ENCODE data around the gene KCNA4.
"Not testable (repeated sequence)": the region's sequence is repeated elsewhere in the genome, so short reads cannot be mapped to it uniquely, and the experiment has no call there.

Gene KCNA4
- 0 reads per million in 2 donors for total RNA-seq

DNA sequence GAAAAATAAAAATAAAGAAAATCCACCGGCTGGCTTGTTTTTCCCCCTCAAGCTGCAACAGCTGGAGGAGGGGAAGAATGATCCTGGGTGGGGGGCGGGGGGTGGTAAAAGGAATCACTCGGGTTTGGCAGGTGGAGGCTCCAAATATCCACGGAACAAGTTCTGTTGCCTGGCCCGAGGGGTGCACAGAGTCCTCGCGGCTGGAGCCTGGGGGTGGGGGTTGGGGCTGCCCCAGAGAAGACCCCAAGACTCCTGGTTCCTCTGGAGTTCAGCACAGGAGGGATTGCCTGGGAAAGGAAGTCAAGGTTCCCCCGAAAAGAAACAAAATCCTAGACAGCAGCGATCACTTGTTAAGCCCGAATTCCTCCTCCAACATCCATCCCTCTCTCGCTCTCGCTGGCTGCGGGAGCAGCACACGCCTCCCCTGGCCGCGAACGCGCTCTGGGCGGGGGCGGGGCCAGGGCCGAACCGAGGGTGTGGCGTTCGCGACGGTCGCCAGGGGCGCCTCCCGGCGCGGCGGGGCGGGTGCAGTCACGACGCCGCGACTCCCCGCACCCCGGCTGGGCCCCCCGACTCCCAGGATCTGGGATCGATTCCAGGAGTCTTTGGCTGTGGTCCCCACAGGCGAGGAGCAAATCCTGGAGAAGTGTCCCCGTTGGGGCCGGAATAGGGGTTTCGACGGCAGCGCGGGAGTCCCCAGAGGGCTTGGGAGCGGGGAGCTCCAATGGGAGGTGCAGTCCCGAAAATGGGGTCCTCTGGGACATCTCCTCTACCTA, at the start of gene KCNA4:
TSS of gene KCNA4 (minus strand) at position 443 of the 776 bp plus-strand sequence. CDS start 4,352 bp downstream, outside the sequence.
- DNase-seq: no peak

DNA sequence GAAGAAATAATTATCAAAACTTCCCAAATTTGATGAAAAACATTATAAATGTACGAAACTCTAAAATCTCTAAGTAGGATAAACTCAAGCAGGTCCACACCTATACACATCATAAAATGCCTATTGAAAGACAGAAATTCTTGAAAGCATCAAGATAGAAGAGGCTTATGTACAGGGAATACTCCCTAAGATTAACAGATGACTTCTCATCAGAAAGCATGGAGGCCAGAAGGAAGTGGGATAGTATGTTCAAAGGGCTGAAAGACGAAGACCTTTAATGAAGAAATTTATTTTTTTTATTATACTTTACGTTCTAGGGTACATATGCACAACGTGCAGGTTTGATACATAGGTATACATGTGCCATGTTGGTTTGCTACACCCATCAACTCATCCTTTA, 45.3 kb upstream of the KCNA4 start:
- DNase-seq: no peak

DNA sequence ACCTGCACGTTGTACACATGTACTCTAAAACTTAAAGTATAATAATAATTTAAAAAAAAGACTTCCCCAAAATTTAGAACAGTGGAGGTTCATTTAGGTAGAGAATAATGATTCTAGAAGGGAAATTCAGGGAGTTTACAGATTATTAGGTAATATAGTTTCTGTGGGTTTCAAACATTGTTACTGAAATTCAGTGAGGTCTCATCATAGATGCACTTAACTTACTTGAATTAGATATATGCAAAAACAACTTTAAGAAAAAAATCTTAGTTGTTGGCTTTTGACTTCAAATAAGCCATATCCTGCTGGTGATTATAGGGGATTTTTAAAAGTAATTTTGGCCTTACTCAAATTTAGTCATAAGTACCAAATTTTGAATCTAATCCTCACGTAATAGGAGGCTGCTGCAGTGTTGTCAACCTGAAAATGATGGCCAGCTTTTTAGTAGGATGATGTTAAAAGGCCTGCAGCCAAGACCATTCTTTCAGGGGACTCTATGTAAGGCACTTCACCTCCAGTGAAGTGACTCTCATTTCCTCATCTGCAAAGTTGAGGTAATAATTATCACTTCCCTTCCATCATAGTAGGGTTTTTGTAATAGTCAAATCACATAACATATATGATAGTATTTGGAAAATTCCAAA, 42.5 kb upstream of the KCNA4 start:
- DNase-seq: no peak

GRCh38 chr11:30049214-30049613, 32.4 kb upstream of the KCNA4 start:
- DNase-seq: no peak

DNA sequence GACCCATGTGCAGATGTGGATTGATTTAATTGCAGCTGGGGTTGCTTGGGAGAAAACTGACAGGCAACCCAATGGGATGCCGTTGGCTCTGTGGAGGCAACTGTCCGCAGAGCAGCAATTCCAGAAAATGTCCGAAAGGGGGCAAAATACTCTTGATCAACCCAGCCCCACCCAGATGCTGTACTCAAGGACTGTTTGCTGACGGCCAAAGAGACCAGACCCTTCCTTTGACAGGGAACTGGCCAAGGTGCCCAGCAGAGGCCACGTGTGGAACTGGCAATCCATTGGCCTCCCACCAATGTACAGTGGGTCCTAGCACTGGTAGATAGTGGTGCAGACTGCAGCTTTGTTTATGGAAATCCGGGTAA, 29.7 kb upstream of the KCNA4 start:
- DNase-seq: no peak

GRCh38 chr11:30045921-30046577, 29.2 kb upstream of the KCNA4 start:
- DNase-seq: no peak

- no peak for DNase-seq
Measured at GRCh38 chr11:30045144-30045543, 28.3 kb upstream of the KCNA4 start.

- no peak for DNase-seq
Measured at GRCh38 chr11:30041171-30041570, 24.3 kb upstream of the KCNA4 start.

DNA sequence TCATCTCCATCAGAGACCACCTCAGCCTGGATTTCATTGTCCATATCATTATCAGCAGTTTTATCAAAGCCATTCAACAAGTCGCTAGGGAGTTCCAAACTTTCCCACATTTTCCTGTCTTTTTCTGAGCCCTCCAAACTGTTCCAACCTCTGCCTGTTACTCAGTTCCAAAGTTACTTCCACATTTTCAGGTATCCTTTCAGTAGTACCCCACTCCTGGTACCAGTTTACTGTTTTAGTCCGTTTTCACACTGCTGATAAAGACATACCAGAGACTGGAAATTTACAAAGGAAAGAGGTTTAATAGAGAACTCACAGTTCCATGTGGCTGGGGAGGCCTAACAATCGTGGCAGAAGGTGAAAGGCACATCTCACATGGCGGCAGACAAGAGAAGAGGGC, 17.9 kb upstream of the KCNA4 start:
- not testable (repeated sequence) for DNase-seq

DNA sequence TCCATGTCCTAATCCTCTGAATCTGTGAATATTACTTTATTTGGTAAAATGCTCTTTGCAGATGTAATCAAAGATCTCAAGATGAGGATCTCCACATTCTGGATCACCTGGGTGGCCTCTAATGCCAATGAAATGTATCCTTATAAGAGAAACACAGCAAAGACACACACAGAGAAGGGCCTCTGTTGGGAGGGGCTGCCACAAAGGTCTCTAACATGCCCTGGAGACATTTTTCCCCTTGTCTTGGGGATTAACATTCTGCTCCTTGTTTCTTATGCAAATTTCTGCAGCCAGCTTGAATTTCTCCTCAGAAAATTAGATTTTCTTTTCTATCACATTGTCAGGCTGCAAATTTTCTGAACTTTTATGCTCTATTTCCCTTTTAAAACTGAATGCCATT, 17.3 kb upstream of the KCNA4 start:
- not testable (repeated sequence) for DNase-seq

GRCh38 chr11:30025396-30026139, 8.7 kb upstream of the KCNA4 start:
- DNase-seq: no peak

DNA sequence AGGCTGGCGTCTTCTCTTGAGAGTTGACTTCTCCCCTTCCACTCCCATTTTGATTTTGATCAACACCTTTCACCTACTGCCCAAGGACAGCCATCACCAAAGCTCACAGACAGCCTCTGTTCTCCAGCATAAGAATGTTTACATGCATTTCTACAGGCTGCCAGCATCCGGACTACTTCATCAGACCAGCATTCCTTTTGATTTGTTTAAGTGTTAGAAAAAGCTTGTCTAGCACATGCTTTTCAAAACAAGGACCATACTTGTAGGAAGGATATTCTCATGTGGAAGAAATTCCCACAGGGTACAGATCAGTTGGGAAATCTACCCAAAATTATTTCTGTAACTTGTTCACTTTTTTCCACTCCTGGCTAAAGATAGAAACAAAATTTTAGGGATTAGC, 6.2 kb upstream of the KCNA4 start:
- DNase-seq: no peak

DNA sequence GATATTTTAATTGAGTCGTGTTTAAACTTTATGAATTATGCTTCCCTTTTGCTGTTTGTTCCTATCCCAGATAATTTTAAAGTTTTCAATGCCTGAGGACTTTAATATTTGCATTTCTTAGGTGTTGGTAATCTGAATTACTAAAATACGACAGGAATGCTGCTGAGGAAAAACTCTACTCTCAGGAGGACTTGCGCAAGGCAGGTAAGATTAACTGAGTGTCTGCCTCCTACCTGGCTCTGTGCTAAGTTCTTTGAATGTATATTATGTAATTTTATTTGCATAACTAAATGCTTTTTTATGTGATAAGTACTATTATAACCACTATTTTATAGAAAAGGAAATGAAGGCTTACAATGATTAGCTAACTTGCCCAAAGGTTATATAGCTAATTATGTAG, 2.7 kb upstream of the KCNA4 start:
- no peak for DNase-seq

DNA sequence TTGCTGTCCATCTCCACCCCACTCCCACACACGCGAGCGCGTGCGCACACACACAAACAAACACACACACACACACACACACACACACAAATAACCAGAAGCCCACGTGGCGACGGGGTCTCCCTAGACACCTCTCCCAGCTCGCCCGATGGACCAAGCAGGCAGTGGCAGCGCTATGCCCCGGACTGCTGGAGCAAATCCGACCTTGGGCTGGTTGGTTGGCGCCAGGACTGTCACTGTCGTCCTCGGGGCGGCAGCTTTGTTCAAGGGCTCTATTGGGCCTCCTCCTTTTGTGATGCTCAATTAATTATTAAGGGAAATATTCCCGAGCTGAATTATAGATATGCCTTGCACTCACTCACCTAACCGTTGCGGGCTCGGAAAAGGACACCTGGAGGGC, 1.7 kb upstream of the KCNA4 start:
- no peak for DNase-seq

DNA sequence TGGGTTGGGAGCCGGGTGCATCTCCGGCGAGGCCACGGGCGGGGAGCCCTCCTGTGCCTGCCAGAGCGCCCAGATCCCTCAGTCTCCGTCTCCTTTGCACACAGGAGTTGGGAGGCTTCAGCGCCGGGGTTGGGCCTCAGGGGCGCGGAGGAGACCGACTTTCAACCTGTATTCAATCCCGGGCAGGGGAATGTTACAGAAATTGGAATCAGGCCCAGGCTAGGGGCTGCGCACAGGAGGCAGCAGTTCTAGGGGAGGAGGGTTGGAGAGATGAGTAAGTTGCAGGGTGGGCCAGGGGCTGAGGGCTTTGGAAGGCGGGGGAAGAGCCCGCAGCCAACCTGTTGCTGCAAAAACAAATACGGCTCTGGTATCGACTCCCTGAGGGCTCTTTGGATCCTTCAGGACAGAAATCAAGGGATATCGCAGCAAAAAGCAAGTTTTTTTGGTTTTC, 640 bp upstream of the KCNA4 start:
- no peak for DNase-seq

GRCh38 chr11:30015725-30016412, 961 bp downstream of the KCNA4 start:
- no peak for DNase-seq

DNA sequence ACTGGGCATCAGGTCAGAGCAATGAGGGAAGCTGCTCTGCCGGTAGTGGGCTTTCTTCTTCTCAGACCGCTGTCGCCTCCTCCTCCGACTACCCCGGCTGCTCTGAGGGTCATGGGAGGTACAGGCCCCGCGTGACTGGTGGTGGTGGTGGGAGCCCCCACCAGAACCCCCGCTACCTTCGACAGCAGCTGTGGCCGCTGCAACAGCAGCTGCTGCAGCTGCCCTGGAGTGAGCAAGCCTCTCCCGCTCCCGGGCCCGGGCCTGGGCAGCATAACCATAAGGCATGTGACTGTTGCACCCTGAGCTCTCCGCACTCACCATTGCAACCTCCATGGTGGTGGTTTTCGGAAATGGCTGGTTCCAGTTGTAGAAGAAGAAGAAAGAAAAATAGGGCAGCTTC, 4.5 kb downstream of the KCNA4 start:
- no peak for DNase-seq

DNA sequence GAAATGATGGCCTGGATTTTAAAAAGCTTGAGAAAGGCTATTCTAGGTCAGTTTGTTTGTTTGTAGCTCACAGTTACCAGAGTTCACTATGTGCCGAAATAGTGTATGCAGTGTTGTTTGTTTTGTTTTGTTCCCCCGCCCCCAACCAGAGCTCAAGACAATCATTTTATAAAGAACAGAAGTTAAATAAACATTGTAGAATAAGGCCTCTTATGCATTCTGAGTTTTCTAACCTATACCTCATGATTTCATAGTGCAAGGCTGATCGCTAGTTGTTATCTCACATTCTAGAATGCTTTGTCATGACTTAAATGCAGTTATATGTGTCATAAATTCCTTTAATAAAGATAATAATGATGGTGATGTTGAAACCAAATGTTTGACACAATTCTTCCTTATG, 7.8 kb downstream of the KCNA4 start:
- no peak for DNase-seq

GRCh38 chr11:30006876-30007275, 10.0 kb downstream of the KCNA4 start:
- no peak for DNase-seq

GRCh38 chr11:30002157-30002785, 14.6 kb downstream of the KCNA4 start:
- no peak for DNase-seq

DNA sequence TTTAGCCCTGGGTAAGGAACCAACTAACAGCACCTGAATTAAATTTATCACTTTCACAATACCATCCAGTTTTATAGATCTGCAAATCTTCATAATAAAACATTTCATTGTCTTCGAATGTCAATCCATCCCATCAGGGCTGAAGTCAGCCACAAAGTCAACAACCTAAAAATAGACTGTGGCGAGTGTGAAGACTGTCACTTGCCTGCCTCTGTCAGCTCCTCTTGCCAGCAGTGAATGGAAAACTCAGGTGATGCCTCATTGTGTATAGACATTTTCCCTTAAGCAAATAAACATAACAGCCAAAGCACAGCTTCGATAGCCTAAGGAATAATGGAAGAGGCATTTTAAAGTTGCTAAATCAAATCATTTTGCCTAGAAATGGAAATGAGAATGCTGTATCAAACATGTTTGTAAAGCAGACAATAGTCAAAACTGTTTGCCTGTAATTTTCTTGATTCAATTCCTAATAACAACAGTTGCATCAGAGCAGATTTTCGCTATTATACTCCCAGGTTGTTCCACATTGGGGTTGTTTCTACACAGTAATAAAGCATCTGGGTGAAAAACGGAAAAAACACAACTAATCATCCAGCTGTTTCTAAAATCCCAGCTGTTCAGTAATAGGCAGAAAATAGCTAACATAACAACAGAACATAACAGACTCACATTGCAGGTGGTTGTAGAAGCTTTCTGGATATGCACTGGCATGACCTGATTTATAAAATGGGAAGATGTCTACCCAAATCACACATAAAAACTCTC, 15.7 kb downstream of the KCNA4 start:
- DNase-seq: no peak
